ENCODE measurements around the gene KDM4B.

DNA sequence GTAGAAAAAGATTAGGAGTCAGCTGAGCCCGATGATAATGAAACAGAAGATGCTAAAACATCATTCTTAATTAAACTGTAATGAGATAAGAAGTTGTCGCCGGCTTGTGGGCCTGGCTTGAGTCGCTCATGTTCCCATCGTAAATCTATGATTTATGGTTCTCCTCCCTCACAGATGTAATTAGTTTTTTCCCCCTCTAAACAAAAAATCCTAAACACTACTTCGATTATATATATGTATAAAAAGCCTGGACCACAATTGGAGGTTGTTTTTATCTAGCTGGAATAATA is 220.3 kb downstream of the KDM4B start:
- TF ChIP-seq, protein P1, sequence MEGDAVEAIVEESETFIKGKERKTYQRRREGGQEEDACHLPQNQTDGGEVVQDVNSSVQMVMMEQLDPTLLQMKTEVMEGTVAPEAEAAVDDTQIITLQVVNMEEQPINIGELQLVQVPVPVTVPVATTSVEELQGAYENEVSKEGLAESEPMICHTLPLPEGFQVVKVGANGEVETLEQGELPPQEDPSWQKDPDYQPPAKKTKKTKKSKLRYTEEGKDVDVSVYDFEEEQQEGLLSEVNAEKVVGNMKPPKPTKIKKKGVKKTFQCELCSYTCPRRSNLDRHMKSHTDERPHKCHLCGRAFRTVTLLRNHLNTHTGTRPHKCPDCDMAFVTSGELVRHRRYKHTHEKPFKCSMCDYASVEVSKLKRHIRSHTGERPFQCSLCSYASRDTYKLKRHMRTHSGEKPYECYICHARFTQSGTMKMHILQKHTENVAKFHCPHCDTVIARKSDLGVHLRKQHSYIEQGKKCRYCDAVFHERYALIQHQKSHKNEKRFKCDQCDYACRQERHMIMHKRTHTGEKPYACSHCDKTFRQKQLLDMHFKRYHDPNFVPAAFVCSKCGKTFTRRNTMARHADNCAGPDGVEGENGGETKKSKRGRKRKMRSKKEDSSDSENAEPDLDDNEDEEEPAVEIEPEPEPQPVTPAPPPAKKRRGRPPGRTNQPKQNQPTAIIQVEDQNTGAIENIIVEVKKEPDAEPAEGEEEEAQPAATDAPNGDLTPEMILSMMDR (IDR thresholded peaks at IDR 0.05), result no peak
- TF ChIP-seq, protein P2, sequence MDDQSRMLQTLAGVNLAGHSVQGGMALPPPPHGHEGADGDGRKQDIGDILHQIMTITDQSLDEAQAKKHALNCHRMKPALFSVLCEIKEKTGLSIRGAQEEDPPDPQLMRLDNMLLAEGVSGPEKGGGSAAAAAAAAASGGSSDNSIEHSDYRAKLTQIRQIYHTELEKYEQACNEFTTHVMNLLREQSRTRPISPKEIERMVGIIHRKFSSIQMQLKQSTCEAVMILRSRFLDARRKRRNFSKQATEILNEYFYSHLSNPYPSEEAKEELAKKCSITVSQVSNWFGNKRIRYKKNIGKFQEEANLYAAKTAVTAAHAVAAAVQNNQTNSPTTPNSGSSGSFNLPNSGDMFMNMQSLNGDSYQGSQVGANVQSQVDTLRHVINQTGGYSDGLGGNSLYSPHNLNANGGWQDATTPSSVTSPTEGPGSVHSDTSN (IDR thresholded peaks at IDR 0.05), result no peak
- TF ChIP-seq TCF12 (IDR thresholded peaks at IDR 0.05), result no peak
- no peak for TF ChIP-seq FOXM1 (IDR thresholded peaks at IDR 0.05; ENCODE audit: low read depth)
- TF ChIP-seq, protein P3, sequence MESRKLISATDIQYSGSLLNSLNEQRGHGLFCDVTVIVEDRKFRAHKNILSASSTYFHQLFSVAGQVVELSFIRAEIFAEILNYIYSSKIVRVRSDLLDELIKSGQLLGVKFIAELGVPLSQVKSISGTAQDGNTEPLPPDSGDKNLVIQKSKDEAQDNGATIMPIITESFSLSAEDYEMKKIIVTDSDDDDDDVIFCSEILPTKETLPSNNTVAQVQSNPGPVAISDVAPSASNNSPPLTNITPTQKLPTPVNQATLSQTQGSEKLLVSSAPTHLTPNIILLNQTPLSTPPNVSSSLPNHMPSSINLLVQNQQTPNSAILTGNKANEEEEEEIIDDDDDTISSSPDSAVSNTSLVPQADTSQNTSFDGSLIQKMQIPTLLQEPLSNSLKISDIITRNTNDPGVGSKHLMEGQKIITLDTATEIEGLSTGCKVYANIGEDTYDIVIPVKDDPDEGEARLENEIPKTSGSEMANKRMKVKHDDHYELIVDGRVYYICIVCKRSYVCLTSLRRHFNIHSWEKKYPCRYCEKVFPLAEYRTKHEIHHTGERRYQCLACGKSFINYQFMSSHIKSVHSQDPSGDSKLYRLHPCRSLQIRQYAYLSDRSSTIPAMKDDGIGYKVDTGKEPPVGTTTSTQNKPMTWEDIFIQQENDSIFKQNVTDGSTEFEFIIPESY (IDR thresholded peaks at IDR 0.05; ENCODE audit: borderline replicate concordance, low read depth), result no peak
- TF ChIP-seq, protein P4, sequence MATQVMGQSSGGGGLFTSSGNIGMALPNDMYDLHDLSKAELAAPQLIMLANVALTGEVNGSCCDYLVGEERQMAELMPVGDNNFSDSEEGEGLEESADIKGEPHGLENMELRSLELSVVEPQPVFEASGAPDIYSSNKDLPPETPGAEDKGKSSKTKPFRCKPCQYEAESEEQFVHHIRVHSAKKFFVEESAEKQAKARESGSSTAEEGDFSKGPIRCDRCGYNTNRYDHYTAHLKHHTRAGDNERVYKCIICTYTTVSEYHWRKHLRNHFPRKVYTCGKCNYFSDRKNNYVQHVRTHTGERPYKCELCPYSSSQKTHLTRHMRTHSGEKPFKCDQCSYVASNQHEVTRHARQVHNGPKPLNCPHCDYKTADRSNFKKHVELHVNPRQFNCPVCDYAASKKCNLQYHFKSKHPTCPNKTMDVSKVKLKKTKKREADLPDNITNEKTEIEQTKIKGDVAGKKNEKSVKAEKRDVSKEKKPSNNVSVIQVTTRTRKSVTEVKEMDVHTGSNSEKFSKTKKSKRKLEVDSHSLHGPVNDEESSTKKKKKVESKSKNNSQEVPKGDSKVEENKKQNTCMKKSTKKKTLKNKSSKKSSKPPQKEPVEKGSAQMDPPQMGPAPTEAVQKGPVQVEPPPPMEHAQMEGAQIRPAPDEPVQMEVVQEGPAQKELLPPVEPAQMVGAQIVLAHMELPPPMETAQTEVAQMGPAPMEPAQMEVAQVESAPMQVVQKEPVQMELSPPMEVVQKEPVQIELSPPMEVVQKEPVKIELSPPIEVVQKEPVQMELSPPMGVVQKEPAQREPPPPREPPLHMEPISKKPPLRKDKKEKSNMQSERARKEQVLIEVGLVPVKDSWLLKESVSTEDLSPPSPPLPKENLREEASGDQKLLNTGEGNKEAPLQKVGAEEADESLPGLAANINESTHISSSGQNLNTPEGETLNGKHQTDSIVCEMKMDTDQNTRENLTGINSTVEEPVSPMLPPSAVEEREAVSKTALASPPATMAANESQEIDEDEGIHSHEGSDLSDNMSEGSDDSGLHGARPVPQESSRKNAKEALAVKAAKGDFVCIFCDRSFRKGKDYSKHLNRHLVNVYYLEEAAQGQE (IDR thresholded peaks at IDR 0.05; ENCODE audit: low read depth, low read length), result no peak
